B cell (primary cell): ENCODE measurements around the gene MYO5C. TPM values are rescaled to one million over a fixed set of nuclear protein-coding genes. Genes with fewer than 3 reads are reported as not detected.

Experiments used
- ATAC-seq: fragments of 200-7000 bp; cut with Tn5 transposase; one replicate; pipeline ENCODE4 v1.10.0; 2021; ENCODE audit warnings: low read depth, mild to moderate bottlenecking, moderate number of reproducible peaks, moderate library complexity
- CTCF ChIA-PET: fragments of 350-600 bp; sonication (Branson Sonifier 250); formaldehyde crosslinking; loops from one replicate; lab custom pipeline; 2021; ENCODE audit warnings: antibody characterized with exemption, inconsistent platforms; lab: Charles Lee
- POLR2A ChIA-PET: fragments of 350-600 bp; sonication (Branson Sonifier 250); formaldehyde crosslinking; loops from one replicate; lab custom pipeline; 2021; ENCODE audit warnings: antibody characterized with exemption; lab: Charles Lee
- DNase-seq: peaks from one replicate; pipeline ENCODE4 v3.0.0; 2013
- H2AFZ ChIP-seq: 2 replicates; pipeline ENCODE4 v1.6.1; 2012; ENCODE audit warnings: mild to moderate bottlenecking, low read depth, low read length; ENCODE audit not compliant: insufficient read depth, poor library complexity, severe bottlenecking
- H3K27ac ChIP-seq, 2 donors: 1 replicate in 1 of 2; 2 replicates in 1 of 2; pipeline ENCODE4 v1.5.1; 2012 to 2013; ENCODE audit warnings: low read length in 2 of 2, mild to moderate bottlenecking in 2 of 2, moderate library complexity in 1 of 2
- H3K27me3 ChIP-seq, 4 experiments: fragments of 200-600 bp in 1 of 4; sonication (generic) in 1 of 4; replicated peaks in 1 of 4; 1 replicate in 2 of 4; 2 replicates in 2 of 4; pipeline versions ENCODE4 v1.6.1 to v1.7.0; 2013 to 2016; ENCODE audit warnings: low read length in 3 of 4, mild to moderate bottlenecking in 2 of 4, mixed read lengths in 1 of 4, moderate library complexity in 1 of 4; ENCODE audit not compliant: insufficient read depth in 4 of 4, control insufficient read depth in 3 of 4; ENCODE audit errors: control extremely low read depth in 1 of 4
- H3K36me3 ChIP-seq, 2 experiments: replicated peaks in 1 of 2; 1 replicate in 1 of 2; 2 replicates in 1 of 2; pipeline versions ENCODE4 v1.6.1 to v1.7.1; 2013; ENCODE audit warnings: low read length in 1 of 2; ENCODE audit not compliant: insufficient read depth in 2 of 2, control insufficient read depth in 1 of 2; ENCODE audit errors: control extremely low read depth in 1 of 2, extremely low read depth in 1 of 2
- H3K4me1 ChIP-seq, 2 donors: fragments of 200-600 bp in 1 of 2; sonication (generic) in 1 of 2; 1 replicate in 1 of 2; 2 replicates in 1 of 2; pipeline versions ENCODE4 v1.5.1 to v1.6.1; 2013 to 2017; ENCODE audit warnings: low read length in 2 of 2; ENCODE audit not compliant: control insufficient read depth in 2 of 2, insufficient read depth in 2 of 2
- H3K4me2 ChIP-seq: replicated peaks from 2 replicates; pipeline ENCODE3; 2012; ENCODE audit warnings: mild to moderate bottlenecking, low read depth, low read length; ENCODE audit not compliant: poor library complexity, severe bottlenecking
- H3K4me3 ChIP-seq, 5 experiments: fragments of 200-600 bp in 1 of 5; sonication (generic) in 1 of 5; 1 replicate in 3 of 5; 2 replicates in 2 of 5; pipeline versions ENCODE4 v1.5.1 to v1.7.0; 2011 to 2016; ENCODE audit warnings: low read length in 4 of 5, mild to moderate bottlenecking in 4 of 5, low read depth in 2 of 5, control low read depth in 1 of 5, moderate library complexity in 1 of 5; ENCODE audit not compliant: insufficient read depth in 1 of 5; ENCODE audit errors: control extremely low read depth in 1 of 5, extremely low read depth in 1 of 5
- H3K79me2 ChIP-seq: fragments of 200-600 bp; sonication (generic); one replicate; pipeline ENCODE4 v1.6.0; 2016; ENCODE audit warnings: low read length; ENCODE audit not compliant: control insufficient read depth, insufficient read depth
- H3K9ac ChIP-seq: fragments of 200-600 bp; sonication (generic); 2 replicates; pipeline ENCODE4 v1.6.1; 2017; ENCODE audit warnings: mild to moderate bottlenecking, low read length, moderate library complexity
- H3K9me3 ChIP-seq, 3 donors: one replicate each; pipeline versions ENCODE4 v1.6.1 to v1.7.1; 2013; ENCODE audit warnings: low read length in 2 of 3; ENCODE audit not compliant: control insufficient read depth in 2 of 3, insufficient read depth in 1 of 3; ENCODE audit errors: control extremely low read depth in 1 of 3
- H4K20me1 ChIP-seq: 2 replicates; pipeline ENCODE4 v1.6.0; 2012; ENCODE audit warnings: mild to moderate bottlenecking, low read length; ENCODE audit not compliant: insufficient read depth, control insufficient read depth, poor library complexity, severe bottlenecking
- H3K27ac Mint-ChIP-seq: one replicate; pipeline ENCODE4 v1.8.0; 2021; ENCODE audit warnings: mixed read lengths
- H3K27me3 Mint-ChIP-seq: one replicate; pipeline ENCODE4 v1.8.0; 2021; ENCODE audit warnings: mixed read lengths
- H3K4me1 Mint-ChIP-seq: one replicate; pipeline ENCODE4 v1.8.0; 2021; ENCODE audit warnings: mixed read lengths
- H3K4me3 Mint-ChIP-seq: one replicate; pipeline ENCODE4 v1.8.0; 2021; ENCODE audit warnings: mixed read lengths
- H3K9me3 Mint-ChIP-seq: one replicate; pipeline ENCODE4 v1.8.0; 2022; ENCODE audit warnings: mixed read lengths; ENCODE audit not compliant: insufficient read depth
- CTCF ChIP-seq: fragments of 200-600 bp; IDR thresholded peaks from one replicate; pipeline ENCODE4 v1.8.0; 2022; ENCODE audit warnings: antibody characterized with exemption, mild to moderate bottlenecking
- EZH2 ChIP-seq: IDR thresholded peaks from 2 replicates; pipeline ENCODE4 v1.6.1; 2012; ENCODE audit warnings: borderline replicate concordance, low read depth, mild to moderate bottlenecking, moderate library complexity, low read length; ENCODE audit not compliant: insufficient read depth, poor library complexity, severe bottlenecking
- WGBS: methylation state at CpG from one replicate; pipeline ENCODE4 v1.1.5; 2013; ENCODE audit warnings: missing lambda C conversion rate; ENCODE audit not compliant: insufficient coverage; 5-methylcytosine and 5-hydroxymethylcytosine counted together
- intact Hi-C: fragments of 100-400 bp; cut with micrococcal nuclease; formaldehyde crosslinking; loops from one replicate; pipeline ENCODE4 v1.10.0; 2022
- polyA plus RNA-seq: library from polyadenylated mRNA; depleted of rRNA; stranded (reverse); fragments of >200 nt; gene quantifications from 2 replicates; pipeline ENCODE4 v1.2.3, GENCODE V29; 2012
- total RNA-seq, 2 donors: library from RNA; stranded (reverse); fragments of 120-200 nt in 1 of 2; gene quantifications; 1 replicate in 1 of 2; 2 replicates in 1 of 2; pipeline versions ENCODE4 v1.2.3 to v1.2.4, GENCODE V29; 2013 to 2022

MYO5C gene
- total and polyA plus RNA-seq, 2 donors (not counting 1 experiment from before 2014, with no cell fraction given): 0.54 to 4.5 TPM

GRCh38 chr15:52148403-52148802, 147.2 kb downstream of the MYO5C start:
- no peak overlapping the region for H3K4me2 ChIP-seq
- no peak overlapping the region for H3K27ac ChIP-seq
- peaks cover 0 to 89% of the 10 kb centered on the region in 2 experiments for H3K36me3 ChIP-seq
- no peak for ATAC-seq
- ChIA-PET POLR2A (no interaction called here), CTCF (interaction anchor here (1.2 kb wide), 1 partner anchor 79 kb away, joined by 4 read pairs; no protein-coding TSS in a partner anchor)
- H4K20me1 ChIP-seq: no peaks in the 10 kb centered on the region
- no peak for DNase-seq
- Mint-ChIP-seq H3K27me3 (no peaks in the 10 kb centered on the region), H3K27ac (no peak overlapping the region), H3K9me3 (no peaks in the 10 kb centered on the region), H3K4me1 (peaks cover 12% of the 10 kb centered on the region), H3K4me3 (no peak overlapping the region)
- no peaks in the 10 kb centered on the region for H3K79me2 ChIP-seq
- H3K9me3 ChIP-seq: no peaks in the 10 kb centered on the region
- H2AFZ ChIP-seq: no peak overlapping the region
- 92% methylated on average over 4 of the region's 5 CpGs for WGBS
- H3K27me3 ChIP-seq: no peaks in the 10 kb centered on the region
- H3K9ac ChIP-seq: no peak overlapping the region
- intact Hi-C loops: no loop called here
- TF ChIP-seq EZH2 (no peak), CTCF (no peak)
- no peak overlapping the region for H3K4me3 ChIP-seq
- H3K4me1 ChIP-seq: peaks cover 0 to 11% of the 10 kb centered on the region in 2 donors

GRCh38 chr15:52146776-52147175, 148.8 kb downstream of the MYO5C start:
- Mint-ChIP-seq H3K4me3 (no peak overlapping the region), H3K27me3 (no peaks in the 10 kb centered on the region), H3K9me3 (no peaks in the 10 kb centered on the region), H3K4me1 (peaks cover 12% of the 10 kb centered on the region), H3K27ac (no peak overlapping the region)
- TF ChIP-seq EZH2 (no peak), CTCF (no peak)
- Histone ChIP-seq H2AFZ (no peak overlapping the region), H3K4me2 (no peak overlapping the region), H3K79me2 (no peaks in the 10 kb centered on the region), H3K9me3 (no peaks in the 10 kb centered on the region), H3K27ac (no peak overlapping the region), H4K20me1 (no peaks in the 10 kb centered on the region), H3K9ac (no peak overlapping the region), H3K4me1 (peaks cover 0 to 11% of the 10 kb centered on the region in 2 donors), H3K4me3 (no peak overlapping the region), H3K36me3 (peaks cover 0 to 86% of the 10 kb centered on the region in 2 experiments), H3K27me3 (no peaks in the 10 kb centered on the region)
- intact Hi-C loops: no loop called here
- ATAC-seq (no peak), DNase-seq (no peak)
- ChIA-PET POLR2A (no interaction called here), CTCF (interaction anchor here (0.7 kb wide), 1 partner anchor 908 kb away, joined by 4 read pairs; no protein-coding TSS in a partner anchor)
- WGBS: 100% methylated on average over 1 of the region's 3 CpGs
